KG1 (cell line): ENCODE data around the gene KIRREL3.
A peak's percentile ranks its signal among the peaks of the same experiment; 100 is the strongest.

ENCODE experiments used
- DNase-seq: peaks from one replicate; lab custom pipeline; 2025; lab: John Stamatoyannopoulos, UW

The KIRREL3 gene

GRCh38 chr11:126464796-126465195 lies 535.8 kb downstream of the KIRREL3 start:
- DNase-seq, result peak; percentile 41

- DNase-seq, result no peak
These were observed 538.1 kb downstream of the KIRREL3 start for GRCh38 chr11:126462422-126462821.

- DNase-seq, result no peak
These were observed 538.6 kb downstream of the KIRREL3 start for GRCh38 chr11:126461996-126462395.

GRCh38 chr11:126461096-126461440 lies 539.5 kb downstream of the KIRREL3 start:
- DNase-seq, result no peak

GRCh38 chr11:126460417-126461095 lies 540.0 kb downstream of the KIRREL3 start:
- DNase-seq, result no peak

- DNase-seq, result no peak
These were observed 540.8 kb downstream of the KIRREL3 start for GRCh38 chr11:126459691-126460281.

- no peak for DNase-seq
These were observed 542.8 kb downstream of the KIRREL3 start for GRCh38 chr11:126457817-126458216.

- no peak for DNase-seq
These were observed 543.6 kb downstream of the KIRREL3 start for GRCh38 chr11:126456783-126457542.

GRCh38 chr11:126456089-126456488 lies 544.5 kb downstream of the KIRREL3 start:
- no peak for DNase-seq

GRCh38 chr11:126452241-126453101 lies 548.1 kb downstream of the KIRREL3 start:
- DNase-seq, result no peak

- DNase-seq, result no peak
These were observed 549.3 kb downstream of the KIRREL3 start for GRCh38 chr11:126451211-126451802.

GRCh38 chr11:126450806-126451205 lies 549.8 kb downstream of the KIRREL3 start:
- no peak for DNase-seq

- no peak for DNase-seq
These were observed 550.4 kb downstream of the KIRREL3 start for GRCh38 chr11:126450198-126450597.

- no peak for DNase-seq
These were observed 554.0 kb downstream of the KIRREL3 start for GRCh38 chr11:126446581-126446980.

- no peak for DNase-seq
These were observed 556.5 kb downstream of the KIRREL3 start for GRCh38 chr11:126444072-126444471.

GRCh38 chr11:126443120-126443519 lies 557.5 kb downstream of the KIRREL3 start:
- DNase-seq, result no peak

GRCh38 chr11:126440792-126441514 lies 559.6 kb downstream of the KIRREL3 start:
- DNase-seq, result peak; percentile 78

GRCh38 chr11:126440276-126440675 lies 560.3 kb downstream of the KIRREL3 start:
- no peak for DNase-seq

GRCh38 chr11:126438691-126439090 lies 561.9 kb downstream of the KIRREL3 start:
- DNase-seq, result no peak

- no peak for DNase-seq
These were observed 562.3 kb downstream of the KIRREL3 start for GRCh38 chr11:126438272-126438671.

- no peak for DNase-seq
These were observed 562.8 kb downstream of the KIRREL3 start for GRCh38 chr11:126437731-126438130.
